Sigmoid colon (tissue), 4 donors: Measurements from ENCODE around the gene NBAS.

Experiments used
- CTCF ChIP-seq, 4 experiments: fragments of 450-650 bp in 3 of 4; fragments of 200-600 bp in 1 of 4; IDR thresholded peaks; one replicate each; pipeline ENCODE4 v1.5.1; 2016 to 2019; ENCODE audit warnings: antibody characterized with exemption in 4 of 4, mild to moderate bottlenecking in 3 of 4, moderate library complexity in 2 of 4
- EP300 ChIP-seq, 4 donors: sonication (generic); formaldehyde crosslinking; IDR thresholded peaks; one replicate each; pipeline ENCODE4 v1.6.1; 2017; ENCODE audit warnings: antibody characterized with exemption in 4 of 4
- POLR2A ChIP-seq, 2 donors: fragments of 450-650 bp; IDR thresholded peaks; one replicate each; pipeline ENCODE4 v1.6.1; 2016; ENCODE audit warnings: antibody characterized with exemption in 2 of 2, mild to moderate bottlenecking in 2 of 2, moderate library complexity in 2 of 2

DNA sequence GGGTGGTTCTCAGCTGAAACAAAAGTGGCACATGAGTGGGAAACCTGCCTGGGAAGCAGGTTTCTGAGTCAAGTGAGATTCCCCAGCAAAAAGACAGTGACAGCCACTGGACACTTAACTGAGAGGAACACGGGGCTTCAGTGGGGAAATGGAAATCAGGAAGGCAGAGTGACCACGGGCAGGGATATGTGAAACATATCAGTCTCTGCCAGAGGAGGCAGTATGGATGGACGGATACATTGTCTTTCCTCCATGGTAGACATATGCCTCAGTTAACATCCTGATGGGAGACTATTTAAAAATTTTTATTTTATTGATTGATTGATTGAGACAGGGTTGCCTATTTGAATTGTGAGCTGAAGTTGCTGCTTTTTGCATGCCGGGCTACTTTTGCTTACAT lies 292.1 kb downstream of the NBAS start:
- TF ChIP-seq POLR2A (IDR thresholded peaks at IDR 0.05) (no peak), CTCF (IDR thresholded peaks at IDR 0.05) (no peak), EP300 (IDR thresholded peaks at IDR 0.05) (no peak)
